AG10803 (cell line): ENCODE data around the gene MTIF2.
"Not testable (repeated sequence)": the region's sequence is repeated elsewhere in the genome, so short reads cannot be mapped to it uniquely, and the experiment has no call there.

Experiments
- DNase-seq: peaks from one replicate; pipeline ENCODE4 v3.0.0; 2010; ENCODE audit warnings: low read depth
- H3K4me3 ChIP-seq: 2 replicates; pipeline ENCODE4 v1.5.1; 2011; ENCODE audit warnings: mild to moderate bottlenecking, low read length, control low read depth
- TF ChIP-seq, protein P1 (sequence below): conservative IDR thresholded peaks from 2 replicates; pipeline ENCODE4 v1.5.1; 2011; ENCODE audit warnings: mild to moderate bottlenecking, low read length, control low read depth, inconsistent platforms

The MTIF2 gene

DNA sequence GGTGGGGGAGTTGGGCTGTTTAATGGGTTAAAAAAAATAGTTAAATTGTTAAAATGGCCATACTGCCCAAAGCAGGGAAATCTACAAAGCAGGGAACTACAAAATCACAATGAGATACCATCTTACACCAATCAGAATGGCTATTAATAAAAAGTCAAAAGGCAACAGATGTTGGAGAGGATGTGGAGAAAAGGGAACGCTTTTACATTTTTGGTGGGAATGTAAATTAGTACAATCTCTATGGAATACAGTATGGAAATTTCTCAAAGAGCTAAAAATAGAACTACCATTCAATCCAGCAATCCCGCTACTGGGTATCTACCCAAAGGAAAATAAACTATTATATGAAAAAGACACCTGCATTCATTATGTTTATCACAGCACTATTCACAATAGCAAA lies 64.1 kb downstream of the MTIF2 start:
- DNase-seq, result no peak
- H3K4me3 ChIP-seq, result no peak overlapping the region
- TF ChIP-seq, protein P1, sequence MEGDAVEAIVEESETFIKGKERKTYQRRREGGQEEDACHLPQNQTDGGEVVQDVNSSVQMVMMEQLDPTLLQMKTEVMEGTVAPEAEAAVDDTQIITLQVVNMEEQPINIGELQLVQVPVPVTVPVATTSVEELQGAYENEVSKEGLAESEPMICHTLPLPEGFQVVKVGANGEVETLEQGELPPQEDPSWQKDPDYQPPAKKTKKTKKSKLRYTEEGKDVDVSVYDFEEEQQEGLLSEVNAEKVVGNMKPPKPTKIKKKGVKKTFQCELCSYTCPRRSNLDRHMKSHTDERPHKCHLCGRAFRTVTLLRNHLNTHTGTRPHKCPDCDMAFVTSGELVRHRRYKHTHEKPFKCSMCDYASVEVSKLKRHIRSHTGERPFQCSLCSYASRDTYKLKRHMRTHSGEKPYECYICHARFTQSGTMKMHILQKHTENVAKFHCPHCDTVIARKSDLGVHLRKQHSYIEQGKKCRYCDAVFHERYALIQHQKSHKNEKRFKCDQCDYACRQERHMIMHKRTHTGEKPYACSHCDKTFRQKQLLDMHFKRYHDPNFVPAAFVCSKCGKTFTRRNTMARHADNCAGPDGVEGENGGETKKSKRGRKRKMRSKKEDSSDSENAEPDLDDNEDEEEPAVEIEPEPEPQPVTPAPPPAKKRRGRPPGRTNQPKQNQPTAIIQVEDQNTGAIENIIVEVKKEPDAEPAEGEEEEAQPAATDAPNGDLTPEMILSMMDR, result no peak

DNA sequence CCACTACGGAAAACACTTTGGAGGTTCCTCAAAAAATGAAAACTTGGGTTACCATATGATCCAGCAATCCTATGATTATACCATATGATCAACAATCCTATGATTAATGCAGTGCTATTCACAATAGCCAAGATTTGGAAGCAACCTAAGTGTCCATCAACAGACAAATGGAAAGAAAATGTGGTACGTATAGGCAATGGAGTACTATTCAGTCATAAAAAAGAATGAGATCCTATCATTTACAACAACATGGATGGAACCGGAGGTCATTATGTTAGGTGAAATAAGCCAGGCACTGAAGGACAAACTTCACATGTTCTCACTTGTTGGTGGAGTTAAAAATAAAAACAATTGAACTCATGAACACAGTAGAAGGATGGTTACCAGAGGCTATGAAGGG lies 64.5 kb downstream of the MTIF2 start:
- DNase-seq, result no peak
- no peak overlapping the region for H3K4me3 ChIP-seq
- TF ChIP-seq, protein P1, result no peak

DNA sequence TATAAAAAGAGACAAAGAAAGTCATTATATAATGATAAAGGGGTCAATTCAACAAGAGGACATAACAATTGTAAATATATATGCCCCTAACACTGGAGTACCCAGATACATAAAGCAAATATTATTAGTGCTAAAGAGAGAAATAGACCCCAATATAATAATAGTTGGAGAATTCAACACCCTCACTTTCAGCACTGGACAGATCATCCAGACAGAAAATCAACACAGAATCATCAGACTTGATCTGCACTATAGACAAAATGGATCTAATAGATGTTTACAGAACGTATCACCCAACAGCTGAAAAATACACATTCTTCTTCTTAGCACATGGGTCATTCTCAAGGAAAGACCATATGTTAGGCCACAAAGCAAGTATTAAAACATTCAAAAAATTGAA lies 68.6 kb downstream of the MTIF2 start:
- H3K4me3 ChIP-seq, result no peak overlapping the region
- DNase-seq, result no peak
- TF ChIP-seq, protein P1, result no peak

DNA sequence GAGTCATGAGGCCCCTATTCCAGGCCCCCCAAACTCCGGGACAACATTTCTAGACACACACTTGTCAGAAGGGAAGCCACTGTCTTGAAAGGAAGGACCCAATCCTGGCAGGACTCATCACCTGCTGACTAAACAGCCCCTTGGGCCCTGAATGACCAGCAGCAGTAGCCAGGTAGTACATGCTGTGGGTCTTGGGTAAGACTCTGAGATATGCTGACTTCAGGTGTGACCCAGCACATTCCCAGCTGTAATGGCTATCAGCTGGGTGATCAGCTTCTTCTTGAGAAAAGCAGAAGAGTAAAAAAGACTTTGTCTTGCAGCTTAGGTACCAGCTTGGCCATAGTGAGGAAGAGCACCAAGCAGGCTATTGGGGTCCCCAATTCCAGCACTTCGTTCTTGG lies 72.5 kb downstream of the MTIF2 start:
- DNase-seq, result no peak
- TF ChIP-seq, protein P1, result no peak
- H3K4me3 ChIP-seq, result no peak overlapping the region

DNA sequence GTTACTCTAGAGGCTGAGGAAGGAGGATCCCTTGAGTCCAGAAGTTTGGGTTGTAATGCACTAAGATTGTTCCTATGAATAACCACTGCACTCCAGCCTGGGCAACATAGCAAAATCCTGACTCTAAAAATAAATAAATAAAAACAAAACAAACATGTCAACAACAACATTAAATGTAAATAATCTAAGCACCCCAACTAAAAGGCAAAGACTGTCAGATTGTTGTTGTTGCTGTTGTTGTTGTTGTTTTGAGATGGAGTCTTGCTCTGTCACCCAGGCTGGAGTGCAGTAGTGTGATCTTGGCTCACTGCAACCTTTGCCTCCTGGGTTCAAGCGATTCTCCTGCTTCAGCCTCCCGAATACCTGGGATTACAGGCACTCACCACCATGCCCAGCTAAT lies 77.1 kb downstream of the MTIF2 start:
- not testable (repeated sequence) for H3K4me3 ChIP-seq, DNase-seq

DNA sequence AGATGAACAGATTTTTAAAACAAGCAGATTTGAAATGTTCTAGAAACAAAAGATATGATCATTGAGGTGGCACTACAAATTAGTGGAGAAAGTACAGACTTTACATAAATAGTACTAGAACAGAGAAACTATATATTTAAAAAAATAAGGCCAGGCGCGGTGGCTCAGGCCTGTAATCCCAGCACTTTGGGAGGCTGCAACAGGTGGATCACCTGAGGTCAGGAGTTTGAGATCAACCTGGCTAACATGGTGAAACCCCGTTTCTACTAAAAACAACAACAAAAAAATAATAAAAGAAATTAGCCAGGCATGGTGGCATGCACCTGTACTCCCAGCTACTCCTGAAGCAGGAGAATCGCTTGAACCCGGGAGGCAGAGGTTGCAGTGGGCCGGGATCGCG lies 82.2 kb downstream of the MTIF2 start:
- not testable (repeated sequence) for H3K4me3 ChIP-seq, DNase-seq
